Keratinocyte (primary cell): Measurements from ENCODE around the gene ABI2. TPM values are rescaled to one million over a fixed set of nuclear protein-coding genes. Genes with fewer than 3 reads are reported as not detected.

Experiments used
- DNase-seq: peaks from one replicate; pipeline ENCODE4 v3.0.0-alpha.2; 2011; ENCODE audit warnings: low read depth, missing footprints, low spot score
- FAIRE-seq: peaks from 2 replicates; lab custom pipeline; 2011; peaks lifted over from hg19 to GRCh38; lab: Jason Lieb, UNC
- H2AFZ ChIP-seq: 2 replicates; pipeline ENCODE4 v1.6.0; 2012; ENCODE audit warnings: low read length, control low read depth, inconsistent platforms; ENCODE audit not compliant: control insufficient read depth
- H3K27ac ChIP-seq: 2 replicates; pipeline ENCODE4 v1.5.1; 2011; ENCODE audit warnings: low read length; ENCODE audit not compliant: control insufficient read depth, insufficient read depth
- H3K27me3 ChIP-seq: 3 replicates; pipeline ENCODE4 v1.6.0; 2011; ENCODE audit warnings: low read length; ENCODE audit not compliant: control insufficient read depth, insufficient read depth; ENCODE audit errors: extremely low read depth
- H3K36me3 ChIP-seq, 2 experiments: 2 replicates in 1 of 2; 3 replicates in 1 of 2; pipeline ENCODE4 v1.5.1; 2011; ENCODE audit warnings: low read length in 2 of 2, mild to moderate bottlenecking in 1 of 2; ENCODE audit not compliant: control insufficient read depth in 2 of 2, insufficient read depth in 2 of 2; ENCODE audit errors: extremely low read depth in 1 of 2
- H3K4me1 ChIP-seq: 3 replicates; pipeline ENCODE4 v1.5.1; 2011; ENCODE audit warnings: low read length; ENCODE audit not compliant: control insufficient read depth, insufficient read depth; ENCODE audit errors: extremely low read depth
- H3K4me2 ChIP-seq: 3 replicates; pipeline ENCODE4 v1.6.0; 2011; ENCODE audit warnings: low read depth, low read length; ENCODE audit not compliant: control insufficient read depth, insufficient read depth; ENCODE audit errors: extremely low read depth
- H3K4me3 ChIP-seq, 3 experiments: fragments of 200-600 bp in 1 of 3; sonication (generic) in 1 of 3; 2 replicates in 2 of 3; 3 replicates in 1 of 3; pipeline ENCODE4 v1.5.1; 2011 to 2016; ENCODE audit warnings: low read length in 3 of 3, mild to moderate bottlenecking in 3 of 3, control low read depth in 2 of 3, inconsistent platforms in 1 of 3, low read depth in 1 of 3, mixed read lengths in 1 of 3, mixed run types in 1 of 3, moderate library complexity in 1 of 3; ENCODE audit not compliant: control insufficient read depth in 2 of 3, insufficient read depth in 2 of 3; ENCODE audit errors: extremely low read depth in 1 of 3
- H3K79me2 ChIP-seq: 2 replicates; pipeline ENCODE4 v1.6.0; 2012; ENCODE audit warnings: low read length; ENCODE audit not compliant: control insufficient read depth, insufficient read depth
- H3K9ac ChIP-seq: 3 replicates; pipeline ENCODE4 v1.6.0; 2011; ENCODE audit warnings: low read length; ENCODE audit not compliant: control insufficient read depth, insufficient read depth; ENCODE audit errors: extremely low read depth
- H3K9me1 ChIP-seq: 3 replicates; pipeline ENCODE4 v1.6.0; 2011; ENCODE audit warnings: low read length; ENCODE audit not compliant: control insufficient read depth, insufficient read depth; ENCODE audit errors: extremely low read depth
- H3K9me3 ChIP-seq: 2 replicates; pipeline ENCODE4 v1.5.1; 2012; ENCODE audit warnings: low read depth, low read length; ENCODE audit not compliant: control insufficient read depth
- H4K20me1 ChIP-seq: 3 replicates; pipeline ENCODE4 v1.6.0; 2011; ENCODE audit warnings: low read length; ENCODE audit not compliant: control insufficient read depth, insufficient read depth; ENCODE audit errors: extremely low read depth
- CTCF ChIP-seq, 3 experiments: IDR thresholded peaks in 1 of 3; conservative IDR thresholded peaks in 1 of 3; optimal IDR thresholded peaks in 1 of 3; 2 replicates in 2 of 3; 3 replicates in 1 of 3; pipeline versions ENCODE3 to v1.5.1; 2011; ENCODE audit warnings: low read length in 3 of 3, mild to moderate bottlenecking in 3 of 3, moderate library complexity in 2 of 3, control low read depth in 1 of 3, inconsistent platforms in 1 of 3; ENCODE audit not compliant: insufficient read depth in 2 of 3; ENCODE audit errors: extremely low read depth in 1 of 3
- EZH2 ChIP-seq: IDR thresholded peaks from one replicate; pipeline ENCODE4 v1.6.1; 2012; ENCODE audit warnings: inconsistent platforms, mild to moderate bottlenecking, low read length, moderate library complexity
- dilution Hi-C: fragments of 300-500 bp; cut with MboI; formaldehyde crosslinking; loops from one replicate; pipeline ENCODE4 v1.7.0; 2020; ENCODE audit warnings: low sequenced_read_pairs; ENCODE audit not compliant: extremely low pct_ligation_motif_present
- polyA plus RNA-seq, 5 experiments: library from polyadenylated mRNA; depleted of rRNA in 3 of 5; stranded (reverse) in 3 of 5; stranded (forward) in 1 of 5; unstranded in 1 of 5; fragments of >200 nt; gene quantifications; 1 replicate in 1 of 5; 2 replicates in 3 of 5; 3 replicates in 1 of 5; pipeline versions ENCODE4 v1.2.1 to v1.2.3, GENCODE V29; 2011 to 2012; ENCODE audit warnings: missing spikeins in 2 of 5, low read depth in 1 of 5, low replicate concordance in 1 of 5

The ABI2 gene
- polyA plus RNA-seq, 1 donor (not counting 4 experiments of a cell fraction or from before 2014, with no cell fraction given): 12.9 TPM

DNA sequence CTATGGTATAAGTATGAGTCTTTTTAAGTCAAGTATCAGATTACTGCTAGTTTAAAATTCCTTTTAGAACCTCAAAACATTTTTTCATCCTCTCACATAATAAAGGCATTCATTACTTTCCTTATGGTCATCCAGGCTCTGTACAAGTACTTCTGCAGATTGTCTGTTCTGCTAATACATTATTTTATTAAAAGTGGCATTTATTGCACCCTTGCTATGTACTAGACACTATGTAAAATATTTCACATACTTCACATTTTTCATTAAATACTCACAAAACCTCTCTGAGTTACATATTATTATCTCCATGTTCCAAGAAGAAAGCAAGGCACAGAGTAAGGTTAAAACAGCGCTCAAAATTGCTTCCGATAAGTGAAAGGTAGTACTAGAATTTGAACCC is 122.8 kb downstream of the ABI2 start:
- Histone ChIP-seq H3K79me2 (no peaks in the 10 kb centered on the region), H3K9ac (no peak overlapping the region), H3K36me3 (peaks cover 2 to 7% of the 10 kb centered on the region in 2 experiments), H2AFZ (no peak overlapping the region), H3K4me2 (no peak overlapping the region), H3K27me3 (no peaks in the 10 kb centered on the region), H4K20me1 (no peaks in the 10 kb centered on the region), H3K9me1 (no peaks in the 10 kb centered on the region), H3K9me3 (no peaks in the 10 kb centered on the region), H3K4me3 (no peak overlapping the region), H3K4me1 (peaks cover 7% of the 10 kb centered on the region), H3K27ac (no peak overlapping the region)
- TF ChIP-seq EZH2 (no peak), CTCF (optimal IDR thresholded peaks at IDR 0.05 in 1 of 3, IDR thresholded peaks at IDR 0.05 in 1 of 3, conservative IDR thresholded peaks at IDR 0.05 in 1 of 3; ENCODE audit: extremely low read depth in 1 of 3, insufficient read depth in 2 of 3, low read length in 3 of 3) (no peak)
- DNase-seq (no peak), FAIRE-seq (no peak)
- dilution Hi-C loops: no loop called here

DNA sequence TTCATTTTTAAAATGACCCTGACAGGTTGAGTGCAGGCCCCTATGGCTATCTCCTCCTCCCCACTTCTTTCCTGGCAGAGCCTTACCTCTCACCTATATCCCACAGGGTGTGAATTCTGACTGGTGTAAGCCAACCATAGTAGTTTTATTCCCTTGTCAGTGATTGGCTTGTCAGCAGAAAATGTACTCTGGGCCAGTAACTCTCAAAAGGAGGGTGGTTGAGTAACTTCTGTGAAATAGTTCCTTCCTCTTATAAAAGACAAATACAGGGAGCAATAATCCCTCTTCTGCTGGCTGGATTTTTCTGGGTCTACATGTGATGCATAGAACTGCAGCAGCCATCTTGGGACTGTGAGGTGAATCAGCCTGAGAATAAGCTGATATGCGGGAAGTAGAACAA is 123.5 kb downstream of the ABI2 start:
- TF ChIP-seq CTCF (optimal IDR thresholded peaks at IDR 0.05 in 1 of 3, IDR thresholded peaks at IDR 0.05 in 1 of 3, conservative IDR thresholded peaks at IDR 0.05 in 1 of 3; ENCODE audit: extremely low read depth in 1 of 3, insufficient read depth in 2 of 3, low read length in 3 of 3) (no peak), EZH2 (no peak)
- Histone ChIP-seq H3K9ac (no peak overlapping the region), H2AFZ (no peak overlapping the region), H3K4me1 (peaks cover 7% of the 10 kb centered on the region), H4K20me1 (no peaks in the 10 kb centered on the region), H3K27me3 (no peaks in the 10 kb centered on the region), H3K36me3 (peaks cover under 1 to 2% of the 10 kb centered on the region in 2 experiments), H3K9me1 (no peaks in the 10 kb centered on the region), H3K27ac (no peak overlapping the region), H3K4me2 (no peak overlapping the region), H3K4me3 (no peak overlapping the region), H3K9me3 (no peaks in the 10 kb centered on the region), H3K79me2 (no peaks in the 10 kb centered on the region)
- dilution Hi-C loops: no loop called here
- no peak for DNase-seq
- FAIRE-seq: no peak
